K562 (cell line): Measurements from ENCODE around the gene BCL7B. TPM values are rescaled to one million over a fixed set of nuclear protein-coding genes. Genes with fewer than 3 reads are reported as not detected.
A peak's percentile ranks its signal among the peaks of the same experiment; 100 is the strongest.

ENCODE experiments used
- E2F3 ChIP-seq: fragments of 250-450 bp; sonication (Bioruptor Pico); IDR thresholded peaks from 2 replicates; pipeline ENCODE4 v1.4.0; 2020; ENCODE audit warnings: mild to moderate bottlenecking
- EZH2 ChIP-seq: IDR thresholded peaks from 2 replicates; pipeline ENCODE4 v1.6.1; 2012; ENCODE audit warnings: low read depth, mild to moderate bottlenecking, inconsistent platforms, low read length, borderline replicate concordance
- FUS ChIP-seq: fragments of 200-400 bp; formaldehyde crosslinking; optimal IDR thresholded peaks from 2 replicates; pipeline ENCODE3; 2017; ENCODE audit warnings: low read depth, low read length
- MEIS2 ChIP-seq: fragments of 450-650 bp; IDR thresholded peaks from 2 replicates; pipeline ENCODE4 v1.6.1; 2014; ENCODE audit warnings: mild to moderate bottlenecking; ENCODE audit not compliant: partially characterized antibody
- NCOA1 ChIP-seq: fragments of 450-650 bp; IDR thresholded peaks from 2 replicates; pipeline ENCODE4 v1.6.1; 2016; ENCODE audit warnings: low read depth
- NFIC ChIP-seq: fragments of 450-650 bp; IDR thresholded peaks from 2 replicates; pipeline ENCODE4 v1.6.1; 2017; ENCODE audit warnings: mild to moderate bottlenecking, inconsistent platforms
- POLR2G ChIP-seq: fragments of 200-400 bp; formaldehyde crosslinking; IDR thresholded peaks from 2 replicates; pipeline ENCODE4 v1.6.1; 2017; ENCODE audit warnings: low read depth, mild to moderate bottlenecking, antibody characterized with exemption, low read length, moderate library complexity
- PRPF4 ChIP-seq: fragments of 200-400 bp; formaldehyde crosslinking; IDR thresholded peaks from one replicate; pipeline ENCODE4 v1.6.1; 2017; ENCODE audit warnings: low read length, low read depth, mild to moderate bottlenecking; ENCODE audit not compliant: insufficient read depth, poor library complexity, severe bottlenecking
- RBM22 ChIP-seq: fragments of 200-400 bp; formaldehyde crosslinking; IDR thresholded peaks from 2 replicates; pipeline ENCODE4 v1.6.1; 2018; ENCODE audit warnings: low read length, low read depth; ENCODE audit not compliant: poor library complexity, severe bottlenecking
- RBM39 ChIP-seq: fragments of 200-400 bp; formaldehyde crosslinking; optimal IDR thresholded peaks from 2 replicates; pipeline ENCODE3; 2018; ENCODE audit warnings: low read depth, low read length
- RCOR1 ChIP-seq, 2 experiments: IDR thresholded peaks; 2 replicates each; pipeline ENCODE4 v1.6.1; 2012; ENCODE audit warnings: low read depth in 2 of 2, low read length in 2 of 2, borderline replicate concordance in 1 of 2, improper control_type of control experiment in 1 of 2
- SETDB1 ChIP-seq: IDR thresholded peaks from one replicate; pipeline ENCODE4 v1.6.1; 2012; ENCODE audit warnings: low read length, control low read depth, inconsistent platforms
- SIN3B ChIP-seq: fragments of 450-650 bp; IDR thresholded peaks from 2 replicates; pipeline ENCODE4 v1.6.1; 2017; ENCODE audit warnings: low read depth, mild to moderate bottlenecking, moderate library complexity
- SIRT6 ChIP-seq: IDR thresholded peaks from one replicate; pipeline ENCODE4 v1.6.1; 2012; ENCODE audit warnings: low read depth, mild to moderate bottlenecking, control low read depth, inconsistent platforms, low read length, moderate library complexity
- SRF ChIP-seq, 2 experiments: fragments of 250-450, 450-650 bp in 1 of 2; sonication (Bioruptor Pico) in 1 of 2; sonication (generic) in 1 of 2; formaldehyde crosslinking; IDR thresholded peaks; 2 replicates each; pipeline versions ENCODE4 v1.5.0 to v1.5.1; 2020 to 2022; ENCODE audit warnings: mild to moderate bottlenecking in 1 of 2, missing genetic modification reagents in 1 of 2
- TFAM ChIP-seq: fragments of 250-450 bp; sonication (Bioruptor Pico); conservative IDR thresholded peaks from 2 replicates; pipeline ENCODE4 v1.5.0; 2021; ENCODE audit warnings: mild to moderate bottlenecking, moderate library complexity
- TOE1 ChIP-seq, 2 experiments: fragments of 450-650 bp in 1 of 2; sonication (generic) in 1 of 2; formaldehyde crosslinking in 1 of 2; IDR thresholded peaks; 2 replicates each; pipeline versions ENCODE4 v1.7.1 to v1.8.0; 2016 to 2022; ENCODE audit warnings: borderline replicate concordance in 2 of 2, mild to moderate bottlenecking in 2 of 2, antibody characterized with exemption in 1 of 2, inconsistent platforms in 1 of 2, low read depth in 1 of 2, missing genetic modification reagents in 1 of 2, moderate library complexity in 1 of 2
- ZC3H11A ChIP-seq: IDR thresholded peaks from 2 replicates; pipeline ENCODE4 v1.6.1; 2012; ENCODE audit warnings: low read depth, low read length, improper control_type of control experiment
- ZNF212 ChIP-seq: fragments of 450-650 bp; formaldehyde crosslinking; IDR thresholded peaks from 2 replicates; pipeline ENCODE4 v1.4.0; 2020; ENCODE audit warnings: mild to moderate bottlenecking
- ZNF644 ChIP-seq: fragments of 200-800 bp; sonication (Bioruptor generic); IDR thresholded peaks from 2 replicates; pipeline ENCODE4 v1.6.1; 2016; ENCODE audit warnings: low read depth, missing genetic modification characterization, missing compliant biosample characterization
- polyA plus RNA-seq, 8 experiments: library from polyadenylated mRNA; depleted of rRNA in 4 of 8; stranded (reverse) in 5 of 8; unstranded in 3 of 8; fragments of >200 nt; fragmentation: Nextera tagmentation in 2 of 8; fragmentation: Illumina TruSeq in 1 of 8; extraction: Ambion mirVana in 2 of 8; extraction: Trizol in 1 of 8; gene quantifications; 2 replicates each; pipeline versions ENCODE4 v1.2.1 to v1.2.3, GENCODE V29; 2011 to 2014; ENCODE audit warnings: inconsistent platforms in 1 of 8, missing spikeins in 1 of 8
- total RNA-seq, 7 experiments: library from RNA; depleted of rRNA in 6 of 7; stranded (reverse); fragments of >200 nt in 6 of 7; fragmentation: Illumina TruSeq in 2 of 7; extraction: Trizol in 2 of 7; gene quantifications; 2 replicates each; pipeline versions ENCODE4 v1.2.1 to v1.2.3, GENCODE V29; 2011 to 2021; ENCODE audit warnings: low replicate concordance in 1 of 7
- TF ChIP-seq, protein P1 (sequence below): fragments of 250-450 bp; sonication (Bioruptor Pico); IDR thresholded peaks from 2 replicates; pipeline ENCODE4 v1.4.0; 2020; ENCODE audit warnings: mild to moderate bottlenecking, moderate library complexity
- TF ChIP-seq, protein P2 (sequence below), 2 experiments: fragments of 450-650 bp in 1 of 2; IDR thresholded peaks; 2 replicates each; pipeline ENCODE4 v1.6.1; 2011 to 2017; ENCODE audit warnings: low read depth in 2 of 2, antibody characterized with exemption in 1 of 2, borderline replicate concordance in 1 of 2, low read length in 1 of 2, mild to moderate bottlenecking in 1 of 2, mixed read lengths in 1 of 2; ENCODE audit not compliant: control insufficient read depth in 1 of 2

BCL7B gene
- total and polyA plus RNA-seq, 9 of the 15 experiments (the other 6 are each of a cell fraction or from before 2014, with no cell fraction given): 10.0 to 73.2 (median 32.9) TPM

DNA sequence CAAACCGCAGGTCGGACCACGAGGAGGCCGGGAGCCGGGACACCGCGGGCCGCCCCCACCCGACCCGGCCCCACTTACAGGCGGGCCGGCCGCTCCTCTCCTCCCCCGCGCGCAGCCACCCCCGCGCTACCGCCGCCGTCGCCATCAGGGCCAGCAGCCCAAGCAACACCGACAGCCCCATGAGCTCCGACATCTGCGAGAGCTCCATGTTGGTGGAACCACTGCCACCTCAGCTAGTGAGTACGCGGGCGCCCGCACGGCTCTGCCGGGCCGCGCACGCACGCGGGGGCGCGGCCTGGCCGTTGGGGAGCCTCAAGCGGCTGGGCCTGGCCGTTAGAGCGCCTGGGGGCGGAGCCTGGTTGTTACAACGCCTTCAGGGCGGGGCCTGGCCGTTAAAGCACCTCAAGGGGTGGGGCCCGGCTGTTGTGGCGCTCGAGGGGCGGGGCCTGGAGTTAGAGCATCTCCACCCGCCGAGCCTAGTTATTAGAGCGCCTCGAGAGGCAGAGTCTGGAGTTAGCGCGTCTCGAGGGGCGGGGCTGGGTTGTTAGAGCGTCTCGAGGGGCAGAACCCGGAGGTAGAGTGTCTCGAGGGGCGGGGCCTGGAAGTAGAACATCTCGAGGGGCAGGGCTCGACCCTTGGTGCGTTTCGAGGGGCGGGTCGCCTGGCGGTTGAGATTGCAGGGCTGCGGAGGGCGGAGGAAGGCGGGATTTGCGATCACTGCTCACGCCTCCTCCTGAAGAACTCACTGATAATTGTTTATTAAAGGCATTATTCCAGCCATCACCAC, 21.0 kb upstream of the BCL7B start, which contains the start of gene TBL2 (continued):
- TF ChIP-seq ZNF212 (CRISPR knock-in tag): 0 out of 2 replicates have a peak, but pooled peaks have one; percentile 66
- TF ChIP-seq SIRT6: no peak
- peak in 1 of 2 experiments; percentile 76; a peak in 3 of 4 replicates for TF ChIP-seq RCOR1 (IDR thresholded peaks at IDR 0.05; ENCODE audit: borderline replicate concordance in 1 of 2, low read depth in 2 of 2, low read length in 2 of 2)
- TF ChIP-seq MEIS2: no peak
- TF ChIP-seq EZH2: no peak
- no peak for TF ChIP-seq PRPF4
- no peak for TF ChIP-seq TFAM (CRISPR knock-in tag)
- TF ChIP-seq POLR2G: peak; percentile 100
- TF ChIP-seq RBM39: no peak
- TF ChIP-seq SETDB1: peak; percentile 76
- TF ChIP-seq SRF (CRISPR knock-in tag; IDR thresholded peaks at IDR 0.05): no peak
- TF ChIP-seq E2F3 (CRISPR knock-in tag): no peak; the same call in 1 of the 2 replicates
- TF ChIP-seq TOE1 (IDR thresholded peaks at IDR 0.05; ENCODE audit: borderline replicate concordance): no peak
- TF ChIP-seq TOE1 (CRISPR knock-in tag; IDR thresholded peaks at IDR 0.05; ENCODE audit: borderline replicate concordance, low read depth): no peak
- no peak for TF ChIP-seq ZC3H11A
- peak; percentile 67 for TF ChIP-seq NFIC
- no peak for TF ChIP-seq NCOA1
- TF ChIP-seq, protein P1, sequence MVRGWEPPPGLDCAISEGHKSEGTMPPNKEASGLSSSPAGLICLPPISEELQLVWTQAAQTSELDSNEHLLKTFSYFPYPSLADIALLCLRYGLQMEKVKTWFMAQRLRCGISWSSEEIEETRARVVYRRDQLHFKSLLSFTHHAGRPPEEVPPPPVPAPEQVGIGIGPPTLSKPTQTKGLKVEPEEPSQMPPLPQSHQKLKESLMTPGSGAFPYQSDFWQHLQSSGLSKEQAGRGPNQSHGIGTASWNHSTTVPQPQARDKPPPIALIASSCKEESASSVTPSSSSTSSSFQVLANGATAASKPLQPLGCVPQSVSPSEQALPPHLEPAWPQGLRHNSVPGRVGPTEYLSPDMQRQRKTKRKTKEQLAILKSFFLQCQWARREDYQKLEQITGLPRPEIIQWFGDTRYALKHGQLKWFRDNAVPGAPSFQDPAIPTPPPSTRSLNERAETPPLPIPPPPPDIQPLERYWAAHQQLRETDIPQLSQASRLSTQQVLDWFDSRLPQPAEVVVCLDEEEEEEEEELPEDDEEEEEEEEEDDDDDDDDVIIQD (CRISPR knock-in tag): no peak
- peak; percentile 72; the same call in 1 of the 2 replicates for TF ChIP-seq ZNF644
- no peak for TF ChIP-seq FUS
- peak; percentile 69 for TF ChIP-seq SIN3B
- TF ChIP-seq RBM22: peak; percentile 79
- TF ChIP-seq, protein P2, sequence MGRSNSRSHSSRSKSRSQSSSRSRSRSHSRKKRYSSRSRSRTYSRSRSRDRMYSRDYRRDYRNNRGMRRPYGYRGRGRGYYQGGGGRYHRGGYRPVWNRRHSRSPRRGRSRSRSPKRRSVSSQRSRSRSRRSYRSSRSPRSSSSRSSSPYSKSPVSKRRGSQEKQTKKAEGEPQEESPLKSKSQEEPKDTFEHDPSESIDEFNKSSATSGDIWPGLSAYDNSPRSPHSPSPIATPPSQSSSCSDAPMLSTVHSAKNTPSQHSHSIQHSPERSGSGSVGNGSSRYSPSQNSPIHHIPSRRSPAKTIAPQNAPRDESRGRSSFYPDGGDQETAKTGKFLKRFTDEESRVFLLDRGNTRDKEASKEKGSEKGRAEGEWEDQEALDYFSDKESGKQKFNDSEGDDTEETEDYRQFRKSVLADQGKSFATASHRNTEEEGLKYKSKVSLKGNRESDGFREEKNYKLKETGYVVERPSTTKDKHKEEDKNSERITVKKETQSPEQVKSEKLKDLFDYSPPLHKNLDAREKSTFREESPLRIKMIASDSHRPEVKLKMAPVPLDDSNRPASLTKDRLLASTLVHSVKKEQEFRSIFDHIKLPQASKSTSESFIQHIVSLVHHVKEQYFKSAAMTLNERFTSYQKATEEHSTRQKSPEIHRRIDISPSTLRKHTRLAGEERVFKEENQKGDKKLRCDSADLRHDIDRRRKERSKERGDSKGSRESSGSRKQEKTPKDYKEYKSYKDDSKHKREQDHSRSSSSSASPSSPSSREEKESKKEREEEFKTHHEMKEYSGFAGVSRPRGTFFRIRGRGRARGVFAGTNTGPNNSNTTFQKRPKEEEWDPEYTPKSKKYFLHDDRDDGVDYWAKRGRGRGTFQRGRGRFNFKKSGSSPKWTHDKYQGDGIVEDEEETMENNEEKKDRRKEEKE (IDR thresholded peaks at IDR 0.05; ENCODE audit: borderline replicate concordance in 1 of 2, control insufficient read depth in 1 of 2, low read depth in 2 of 2, low read length in 1 of 2): no peak
